T-cell (primary cell): ENCODE results near the gene MRS2. TPM values are rescaled to one million over a fixed set of nuclear protein-coding genes. Genes with fewer than 3 reads are reported as not detected.
"Not testable (repeated sequence)": the region's sequence is repeated elsewhere in the genome, so short reads cannot be mapped to it uniquely, and the experiment has no call there.

Source experiments
- ATAC-seq, 4 experiments: fragments of 200-7000 bp in 3 of 4; fragments of 150-1000 bp in 1 of 4; cut with Tn5 transposase; replicated peaks in 1 of 4; 1 replicate in 3 of 4; 2 replicates in 1 of 4; pipeline ENCODE4 v1.10.0; 2021; ENCODE audit warnings: moderate library complexity in 3 of 4, mild to moderate bottlenecking in 2 of 4, moderate number of reproducible peaks in 1 of 4
- CTCF ChIA-PET, 2 donors: fragments of 300-600 bp; sonication (Branson Sonifier 250); formaldehyde crosslinking; loops; one replicate each; lab custom pipeline; 2022; ENCODE audit warnings: antibody characterized with exemption in 2 of 2; lab: Charles Lee
- POLR2A ChIA-PET, 2 donors: fragments of 300-600 bp; sonication (Branson Sonifier 250); formaldehyde crosslinking; loops; one replicate each; lab custom pipeline; 2022; ENCODE audit warnings: antibody characterized with exemption in 2 of 2; lab: Charles Lee
- DNase-seq, 35 experiments: peaks; one replicate each; pipeline versions ENCODE4 v3.0.0 to v3.0.0-alpha.2; 2013 to 2023
- H3K27ac ChIP-seq: one replicate; pipeline ENCODE4 v1.5.1; 2013; ENCODE audit warnings: low read length
- H3K27me3 ChIP-seq, 2 experiments: replicated peaks in 1 of 2; 1 replicate in 1 of 2; 2 replicates in 1 of 2; pipeline versions ENCODE4 v1.6.1 to v1.7.0; 2013; ENCODE audit warnings: low read length in 1 of 2, mixed read lengths in 1 of 2; ENCODE audit not compliant: control insufficient read depth in 2 of 2, insufficient read depth in 2 of 2; ENCODE audit errors: extremely low read depth in 1 of 2
- H3K36me3 ChIP-seq, 2 donors: 1 replicate in 1 of 2; 2 replicates in 1 of 2; pipeline versions ENCODE4 v1.6.1 to v1.7.0; 2013; ENCODE audit warnings: low read length in 1 of 2; ENCODE audit not compliant: control insufficient read depth in 2 of 2, insufficient read depth in 1 of 2; ENCODE audit errors: extremely low read depth in 1 of 2
- H3K4me1 ChIP-seq, 2 experiments: 1 replicate in 1 of 2; 2 replicates in 1 of 2; pipeline versions ENCODE4 v1.6.1 to v1.7.0; 2013; ENCODE audit warnings: low read length in 2 of 2, mixed read lengths in 1 of 2; ENCODE audit not compliant: insufficient read depth in 2 of 2, control insufficient read depth in 1 of 2; ENCODE audit errors: extremely low read depth in 1 of 2
- H3K4me3 ChIP-seq, 2 donors: 1 replicate in 1 of 2; 2 replicates in 1 of 2; pipeline versions ENCODE4 v1.5.1 to v1.7.0; 2013; ENCODE audit warnings: mild to moderate bottlenecking in 2 of 2, low read length in 1 of 2, moderate library complexity in 1 of 2; ENCODE audit not compliant: control insufficient read depth in 1 of 2; ENCODE audit errors: extremely low read depth in 1 of 2
- H3K9me3 ChIP-seq: 2 replicates; pipeline ENCODE4 v1.7.0; 2013
- H3K27ac Mint-ChIP-seq, 2 donors: one replicate each; pipeline ENCODE4 v1.8.0; 2020 to 2021; ENCODE audit warnings: mild to moderate bottlenecking in 2 of 2, mixed read lengths in 2 of 2
- H3K27me3 Mint-ChIP-seq, 2 donors: one replicate each; pipeline ENCODE4 v1.8.0; 2021 to 2022; ENCODE audit warnings: mixed read lengths in 2 of 2
- H3K36me3 Mint-ChIP-seq: one replicate; pipeline ENCODE4 v1.8.0; 2021; ENCODE audit warnings: mixed read lengths
- H3K4me1 Mint-ChIP-seq, 3 donors: one replicate each; pipeline ENCODE4 v1.8.0; 2020 to 2022; ENCODE audit warnings: mixed read lengths in 3 of 3, mild to moderate bottlenecking in 1 of 3
- H3K4me3 Mint-ChIP-seq, 3 donors: one replicate each; pipeline ENCODE4 v1.8.0; 2020 to 2022; ENCODE audit warnings: mild to moderate bottlenecking in 3 of 3, mixed read lengths in 3 of 3, moderate library complexity in 3 of 3
- H3K9me3 Mint-ChIP-seq, 3 donors: one replicate each; pipeline ENCODE4 v1.8.0; 2020 to 2022; ENCODE audit warnings: mixed read lengths in 3 of 3
- WGBS: methylation state at CpG from one replicate; pipeline ENCODE4 v1.1.5; 2013; ENCODE audit warnings: missing lambda C conversion rate; ENCODE audit not compliant: insufficient coverage; 5-methylcytosine and 5-hydroxymethylcytosine counted together
- total RNA-seq, 35 experiments: library from RNA in 6 of 35; stranded (reverse) in 6 of 35; fragments of 120-200 nt in 1 of 35; gene quantifications; one replicate each; pipeline versions ENCODE4 v1.2.1 to v1.2.4 and lab custom pipeline; 2013 to 2026

Gene MRS2
- total RNA-seq, 5 donors from 2014 or later (not counting 1 experiment from before 2014, with no cell fraction given): 8.1 to 25.3 (median 20.9) TPM

GRCh38 chr6:24378473-24379097 is 24.2 kb upstream of the MRS2 start:
- no peak for ATAC-seq
- CTCF ChIA-PET: no interaction called here

GRCh38 chr6:24381476-24382219 is 21.1 kb upstream of the MRS2 start:
- Mint-ChIP-seq H3K36me3 (no peaks in the 10 kb centered on the region), H3K27me3 (peaks cover 16 to 25% of the 10 kb centered on the region in 2 donors), H3K4me1 (no peaks in the 10 kb centered on the region), H3K4me3 (no peak overlapping the region), H3K27ac (no peak overlapping the region), H3K9me3 (no peaks in the 10 kb centered on the region)
- H3K9me3 ChIP-seq: no peaks in the 10 kb centered on the region
- CTCF ChIA-PET: interaction anchor here in 1 of 2 donors (0.7 kb wide), 1 partner anchor 99 kb away, joined by 3 read pairs; no protein-coding TSS in a partner anchor
- no peak overlapping the region for H3K27ac ChIP-seq
- WGBS: no CpG with 5 or more reads among the region's 4 CpGs
- POLR2A ChIA-PET: no interaction called here
- H3K4me3 ChIP-seq: no peak overlapping the region
- DNase-seq (no peak), ATAC-seq (no peak)
- H3K4me1 ChIP-seq: no peaks in the 10 kb centered on the region
- no peaks in the 10 kb centered on the region for H3K36me3 ChIP-seq
- peaks cover 0 to 8% of the 10 kb centered on the region in 2 experiments for H3K27me3 ChIP-seq

More at GRCh38 chr6:24378473-24379097, 24.2 kb upstream of the MRS2 start:
- WGBS: no CpG with 5 or more reads among the region's 1 CpG
- no peaks in the 10 kb centered on the region for H3K36me3 Mint-ChIP-seq
- H3K27ac ChIP-seq: no peak overlapping the region
- no peaks in the 10 kb centered on the region for H3K4me1 ChIP-seq
- H3K4me3 Mint-ChIP-seq: no peak overlapping the region
- H3K36me3 ChIP-seq: no peaks in the 10 kb centered on the region
- H3K9me3 Mint-ChIP-seq: peaks cover 0 to under 1% (median 0%) of the 10 kb centered on the region in 3 donors
- no peaks in the 10 kb centered on the region for H3K9me3 ChIP-seq
- H3K27me3 ChIP-seq: peaks cover 0 to 6% of the 10 kb centered on the region in 2 experiments
- peaks cover 17% of the 10 kb centered on the region in 2 donors for H3K27me3 Mint-ChIP-seq
- POLR2A ChIA-PET: no interaction called here
- H3K4me1 Mint-ChIP-seq: no peaks in the 10 kb centered on the region
- DNase-seq: no peak
- H3K4me3 ChIP-seq: no peak overlapping the region
- no peak overlapping the region for H3K27ac Mint-ChIP-seq

- DNase-seq (no peak), ATAC-seq (no peak)
- H3K4me1 ChIP-seq: no peaks in the 10 kb centered on the region
- peaks cover 13 to 25% of the 10 kb centered on the region in 2 donors for H3K27me3 Mint-ChIP-seq
- ChIA-PET POLR2A (no interaction called here), CTCF (interaction anchor here in 1 of 2 donors (0.7 kb wide), 1 partner anchor 99 kb away, joined by 3 read pairs; no protein-coding TSS in a partner anchor)
- no peaks in the 10 kb centered on the region for H3K4me1 Mint-ChIP-seq
- H3K27me3 ChIP-seq: peaks cover 0 to 10% of the 10 kb centered on the region in 2 experiments
- no peak overlapping the region for H3K27ac Mint-ChIP-seq
- no peak overlapping the region for H3K4me3 Mint-ChIP-seq
- no CpG with 5 or more reads among the region's 1 CpG for whole genome bisulfite sequencing
- no peaks in the 10 kb centered on the region for H3K36me3 ChIP-seq
- no peaks in the 10 kb centered on the region for H3K36me3 Mint-ChIP-seq
- H3K27ac ChIP-seq: no peak overlapping the region
- no peaks in the 10 kb centered on the region for H3K9me3 ChIP-seq
- no peak overlapping the region for H3K4me3 ChIP-seq
- no peaks in the 10 kb centered on the region for H3K9me3 Mint-ChIP-seq
These were observed 20.6 kb upstream of the MRS2 start for GRCh38 chr6:24382220-24382540.

- H3K27me3 Mint-ChIP-seq: peaks cover 13 to 25% of the 10 kb centered on the region in 2 donors
- DNase-seq, CTCF ChIA-PET, H3K4me3 ChIP-seq, POLR2A ChIA-PET, H3K9me3 ChIP-seq, H3K27me3 ChIP-seq, ATAC-seq, H3K4me1 ChIP-seq, H3K36me3 ChIP-seq, H3K27ac ChIP-seq, H3K4me1 Mint-ChIP-seq, H3K27ac Mint-ChIP-seq, H3K9me3 Mint-ChIP-seq, H3K36me3 Mint-ChIP-seq, H3K4me3 Mint-ChIP-seq: not testable (repeated sequence)
- no CpG with 5 or more reads among the region's 9 CpGs for WGBS
These were observed 19.7 kb upstream of the MRS2 start for GRCh38 chr6:24382891-24383494.

GRCh38 chr6:24384369-24385130 is 18.2 kb upstream of the MRS2 start:
- H3K36me3 Mint-ChIP-seq, H3K4me1 ChIP-seq, H3K4me1 Mint-ChIP-seq, CTCF ChIA-PET, POLR2A ChIA-PET, H3K4me3 ChIP-seq, H3K9me3 ChIP-seq, ATAC-seq, H3K4me3 Mint-ChIP-seq, DNase-seq, H3K27ac Mint-ChIP-seq, H3K27ac ChIP-seq, H3K36me3 ChIP-seq, H3K27me3 ChIP-seq, H3K9me3 Mint-ChIP-seq: not testable (repeated sequence)
- WGBS: no CpG with 5 or more reads among the region's 5 CpGs
- peaks cover 13 to 18% of the 10 kb centered on the region in 2 donors for H3K27me3 Mint-ChIP-seq

GRCh38 chr6:24385536-24386269 is 17.0 kb upstream of the MRS2 start:
- Histone ChIP-seq H3K36me3 (no peaks in the 10 kb centered on the region), H3K9me3 (no peaks in the 10 kb centered on the region), H3K27me3 (peaks cover 0 to 10% of the 10 kb centered on the region in 2 experiments), H3K4me1 (no peaks in the 10 kb centered on the region), H3K27ac (no peak overlapping the region), H3K4me3 (no peak overlapping the region)
- H3K27ac Mint-ChIP-seq: no peak overlapping the region
- no peaks in the 10 kb centered on the region for H3K36me3 Mint-ChIP-seq
- ChIA-PET CTCF (no interaction called here), POLR2A (no interaction called here)
- no CpG with 5 or more reads among the region's 8 CpGs for WGBS
- H3K4me1 Mint-ChIP-seq: no peaks in the 10 kb centered on the region
- ATAC-seq (no peak), DNase-seq (no peak)
- H3K4me3 Mint-ChIP-seq: no peak overlapping the region
- peaks cover 9 to 18% of the 10 kb centered on the region in 2 donors for H3K27me3 Mint-ChIP-seq
- H3K9me3 Mint-ChIP-seq: no peaks in the 10 kb centered on the region
